Activated T-cell treated with anti-CD3 and anti-CD28 coated beads for 4 hours (primary cell): Measurements from ENCODE around the gene ANXA3.
"Not testable (repeated sequence)": the region's sequence is repeated elsewhere in the genome, so short reads cannot be mapped to it uniquely, and the experiment has no call there.

Experiments used
- DNase-seq: peaks from one replicate; pipeline ENCODE4 v3.0.0-alpha.2; 2020

Gene ANXA3

GRCh38 chr4:78543424-78544125 is 8.0 kb upstream of the ANXA3 start:
- DNase-seq: no peak

GRCh38 chr4:78544678-78545077 is 6.9 kb upstream of the ANXA3 start:
- no peak for DNase-seq

- no peak for DNase-seq
Observed at GRCh38 chr4:78545275-78546246, 6.0 kb upstream of the ANXA3 start.

GRCh38 chr4:78547899-78548298 is 3.7 kb upstream of the ANXA3 start:
- DNase-seq: not testable (repeated sequence)

- not testable (repeated sequence) for DNase-seq
Observed at GRCh38 chr4:78548889-78549288, 2.7 kb upstream of the ANXA3 start.

GRCh38 chr4:78552389-78553042 is 946 bp downstream of the ANXA3 start:
- DNase-seq: no peak

- DNase-seq: no peak
Observed at GRCh38 chr4:78553043-78553396, 1.4 kb downstream of the ANXA3 start.

GRCh38 chr4:78553529-78554060 is 2.0 kb downstream of the ANXA3 start:
- no peak for DNase-seq

- DNase-seq: no peak
Observed at GRCh38 chr4:78556665-78557064, 5.1 kb downstream of the ANXA3 start.

GRCh38 chr4:78557841-78558240 is 6.3 kb downstream of the ANXA3 start:
- no peak for DNase-seq

GRCh38 chr4:78558410-78558809 is 6.8 kb downstream of the ANXA3 start:
- DNase-seq: no peak

- no peak for DNase-seq
Observed at GRCh38 chr4:78560296-78560963, 8.9 kb downstream of the ANXA3 start.

GRCh38 chr4:78561677-78562076 is 10.1 kb downstream of the ANXA3 start:
- no peak for DNase-seq

GRCh38 chr4:78562687-78563086 is 11.1 kb downstream of the ANXA3 start:
- no peak for DNase-seq

GRCh38 chr4:78565971-78566372 is 14.4 kb downstream of the ANXA3 start:
- no peak for DNase-seq

GRCh38 chr4:78566834-78567499 is 15.4 kb downstream of the ANXA3 start:
- DNase-seq: no peak

GRCh38 chr4:78567500-78568060 is 16.0 kb downstream of the ANXA3 start:
- no peak for DNase-seq

- DNase-seq: no peak
Observed at GRCh38 chr4:78568640-78569305, 17.2 kb downstream of the ANXA3 start.

- DNase-seq: no peak
Observed at GRCh38 chr4:78569306-78569821, 17.8 kb downstream of the ANXA3 start.

- no peak for DNase-seq
Observed at GRCh38 chr4:78570117-78570516, 18.5 kb downstream of the ANXA3 start.

GRCh38 chr4:78571804-78572203 is 20.2 kb downstream of the ANXA3 start:
- DNase-seq: no peak
